GM12874 (cell line): ENCODE data around the gene CRP.

Source experiments
- CTCF ChIP-seq: IDR thresholded peaks from 2 replicates; pipeline ENCODE4 v1.5.1; 2011; ENCODE audit warnings: low read depth, mild to moderate bottlenecking, control low read depth, low read length, moderate library complexity; ENCODE audit not compliant: insufficient read depth

CRP gene

GRCh38 chr1:159699246-159699645 is 15.1 kb downstream of the CRP start:
- TF ChIP-seq CTCF: no peak

- TF ChIP-seq CTCF: no peak
These were observed 26.9 kb downstream of the CRP start for GRCh38 chr1:159687511-159687910.

- no peak for TF ChIP-seq CTCF
These were observed 27.6 kb downstream of the CRP start for GRCh38 chr1:159686599-159687299.

GRCh38 chr1:159678939-159679338 is 35.5 kb downstream of the CRP start:
- TF ChIP-seq CTCF: no peak

- no peak for TF ChIP-seq CTCF
These were observed 39.3 kb downstream of the CRP start for GRCh38 chr1:159675046-159675445.

GRCh38 chr1:159669338-159669737 is 45.1 kb downstream of the CRP start:
- no peak for TF ChIP-seq CTCF

GRCh38 chr1:159668739-159669138 is 45.6 kb downstream of the CRP start:
- TF ChIP-seq CTCF: no peak

- TF ChIP-seq CTCF: no peak
These were observed 50.1 kb downstream of the CRP start for GRCh38 chr1:159664247-159664646.
